HG02943 (cell line): ENCODE measurements around the gene GMNN.

Experiments
- ATAC-seq: cut with Tn5 transposase; IDR thresholded peaks from one replicate; pipeline ENCODE4 v1.9.1; 2021; ENCODE audit warnings: mild to moderate bottlenecking, low read depth, moderate library complexity; ENCODE audit not compliant: unreplicated experiment

Gene GMNN

DNA sequence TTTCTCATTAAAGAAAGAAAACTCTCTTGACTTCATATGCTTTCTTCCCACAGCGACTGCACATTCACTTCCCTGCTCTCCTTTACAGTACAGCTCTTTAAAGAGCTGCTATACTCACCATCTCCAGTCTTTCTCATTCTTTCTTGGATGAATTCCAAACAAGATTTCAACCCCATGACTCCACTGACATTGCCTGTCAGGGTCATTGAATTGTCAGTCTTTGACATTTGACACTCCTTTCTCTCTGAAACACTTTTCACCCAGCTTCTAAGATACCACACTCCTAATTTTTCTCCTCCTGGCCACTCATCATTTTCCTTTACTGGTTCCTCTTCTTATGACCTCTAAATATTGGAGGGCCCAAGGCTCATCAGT lies 24.8 kb downstream of the GMNN start:
- no peak for ATAC-seq

DNA sequence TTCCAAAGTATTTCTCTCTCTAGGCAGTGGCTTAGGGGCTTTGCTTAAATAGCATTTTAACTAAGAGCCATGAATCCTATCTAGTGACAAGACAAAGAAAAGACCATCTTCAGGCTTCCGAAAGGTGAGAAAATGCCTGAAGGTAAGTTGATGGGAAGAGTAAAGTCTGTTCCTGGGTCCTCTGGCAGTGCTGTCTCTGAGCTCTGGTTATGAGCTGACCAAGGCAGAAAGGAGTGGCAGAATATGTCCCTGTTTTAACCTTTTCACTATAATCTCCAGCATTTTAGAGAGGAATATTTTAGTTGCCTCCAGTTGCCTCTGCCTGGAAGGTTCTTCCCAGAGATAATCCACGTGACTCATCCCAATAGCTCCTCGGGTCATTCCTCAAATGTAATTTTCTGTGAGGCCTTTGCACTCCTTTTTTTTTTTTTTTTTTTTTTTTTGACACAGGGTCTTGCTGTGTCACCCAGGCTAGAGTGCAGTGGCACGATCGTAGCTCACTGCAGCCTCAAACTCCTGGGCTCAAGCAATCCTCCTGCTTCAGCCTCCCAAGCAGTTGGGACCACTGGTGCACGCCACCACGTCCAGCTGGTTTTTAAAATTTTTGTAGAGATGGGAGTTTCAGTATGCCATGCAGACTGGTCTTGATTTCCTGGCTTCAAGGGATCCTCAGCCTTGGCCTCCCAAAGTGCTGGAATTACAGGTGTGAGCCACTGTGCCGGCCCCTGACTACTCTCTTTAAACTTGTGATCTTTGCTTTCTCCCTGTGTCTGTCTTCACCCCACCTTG lies 27.7 kb downstream of the GMNN start:
- ATAC-seq, result no peak

DNA sequence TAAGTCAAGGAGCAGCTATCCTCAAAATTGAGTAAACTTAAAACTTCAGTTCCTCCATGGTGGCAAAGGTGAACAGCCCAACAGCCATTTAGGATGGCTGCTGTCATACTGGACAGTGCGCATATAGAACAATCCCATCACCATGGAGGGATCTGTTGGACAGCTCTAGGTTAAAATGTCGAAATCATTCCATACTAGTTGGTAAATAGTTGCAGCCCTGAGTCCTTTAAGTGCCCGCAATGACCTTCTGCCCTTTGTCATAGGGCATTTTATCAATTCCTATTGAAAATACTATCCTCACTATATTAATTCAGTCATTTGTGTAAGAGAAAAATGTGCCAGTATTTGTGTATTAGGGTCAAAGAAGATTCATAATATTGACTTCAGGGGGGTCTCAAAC lies 32.8 kb downstream of the GMNN start:
- ATAC-seq, result no peak

DNA sequence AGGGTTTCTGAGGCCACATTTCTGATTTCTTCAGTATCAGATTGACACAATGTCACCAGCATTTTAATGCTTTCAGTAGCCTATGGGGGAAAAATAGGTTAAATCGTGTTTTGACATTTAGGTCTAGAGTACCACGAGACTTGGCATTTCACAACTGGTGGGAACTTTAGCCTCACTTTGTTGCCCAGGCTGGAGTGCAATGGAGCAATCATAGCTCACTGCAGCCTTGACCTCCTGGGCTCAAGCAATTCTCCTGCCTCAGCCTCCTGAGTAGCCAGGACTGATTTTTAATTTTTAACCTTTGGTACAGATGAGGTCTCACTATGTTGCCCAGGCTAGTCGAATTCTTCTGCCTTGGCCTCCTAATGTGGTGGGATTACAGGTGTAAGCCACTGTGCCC lies 35.0 kb downstream of the GMNN start:
- ATAC-seq, result no peak

DNA sequence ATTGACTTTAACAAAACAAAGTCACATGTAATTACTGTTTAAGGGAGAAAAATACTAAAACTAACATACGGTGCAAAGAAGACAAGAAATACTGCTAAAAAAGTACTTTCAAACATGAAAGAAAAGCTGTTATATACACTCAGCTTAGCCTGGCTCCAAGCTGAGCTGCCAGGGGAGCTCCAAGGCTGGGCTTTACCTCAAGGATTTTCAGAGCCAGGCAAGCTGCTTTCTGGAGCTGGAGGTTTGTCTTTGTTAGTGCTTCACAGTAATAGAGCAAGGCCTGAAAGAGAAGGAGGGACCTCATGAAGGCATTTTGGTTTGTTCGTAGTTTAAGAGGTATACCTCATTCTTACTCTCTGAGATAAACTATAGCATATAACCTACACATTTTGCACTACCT lies 43.6 kb downstream of the GMNN start:
- no peak for ATAC-seq

DNA sequence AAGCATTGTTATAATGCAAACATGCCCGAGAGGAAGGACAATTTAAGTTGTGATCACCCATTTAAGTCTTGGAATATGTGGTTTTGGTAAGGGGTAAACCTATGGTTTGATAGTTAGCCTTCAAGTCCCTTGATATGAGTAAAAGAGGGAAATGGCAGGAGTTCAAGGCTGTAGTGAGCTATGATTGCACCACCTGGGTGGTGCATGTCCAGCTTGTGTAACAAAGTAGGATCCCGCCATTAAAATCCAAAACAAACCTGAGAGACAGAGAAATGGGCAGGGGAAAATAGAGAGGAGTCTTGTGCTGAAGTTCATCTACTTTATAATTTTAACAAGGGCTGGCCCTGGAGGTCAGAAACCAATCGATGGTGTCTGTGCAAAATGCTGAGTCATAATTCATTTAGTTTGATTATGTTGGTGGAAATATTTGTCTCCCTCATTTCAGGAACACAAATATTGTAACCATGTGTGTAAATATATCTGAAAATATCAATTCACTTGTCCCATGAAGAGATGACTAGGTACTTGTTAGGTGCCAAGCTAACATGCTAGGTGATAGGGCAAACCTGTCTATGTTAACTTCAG lies 47.2 kb downstream of the GMNN start:
- no peak for ATAC-seq

DNA sequence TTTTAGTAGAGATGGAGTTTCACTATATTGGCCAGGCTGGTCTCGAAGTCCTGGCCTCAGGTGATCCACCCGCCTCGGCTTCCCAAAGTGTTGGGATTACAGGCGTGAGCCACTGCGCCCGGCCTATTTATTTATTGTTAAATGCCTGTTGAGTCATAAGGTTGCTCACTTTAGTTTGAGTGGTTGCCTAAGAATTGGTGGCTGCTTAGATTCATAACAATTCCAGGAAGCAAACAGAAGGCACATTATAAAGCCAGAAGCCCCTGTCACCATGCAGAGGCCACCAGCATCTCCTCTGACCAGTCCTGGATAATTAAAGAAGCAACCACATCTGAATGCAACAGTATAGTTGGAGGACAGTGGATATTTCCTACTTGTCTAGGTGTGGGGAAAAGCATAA lies 48.0 kb downstream of the GMNN start:
- no peak for ATAC-seq

DNA sequence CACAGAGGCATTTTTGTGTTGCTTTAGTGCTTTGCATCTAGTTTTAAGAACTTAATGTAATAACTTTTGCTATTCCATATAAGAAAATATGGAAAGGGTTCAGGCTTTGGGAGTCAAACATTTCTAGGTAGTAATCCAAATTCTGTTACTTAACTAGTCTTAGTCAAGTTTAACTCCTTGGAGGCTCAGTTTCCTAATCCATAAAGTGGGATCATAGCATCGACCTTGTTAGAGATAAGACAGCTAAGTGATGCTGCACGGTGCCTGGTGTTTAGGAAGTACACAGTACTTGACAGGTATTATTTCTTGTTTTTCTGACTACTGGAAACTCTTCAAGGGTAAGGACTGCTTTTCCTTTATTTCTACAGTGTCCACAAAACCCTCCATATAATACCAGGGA lies 48.4 kb downstream of the GMNN start:
- no peak for ATAC-seq

DNA sequence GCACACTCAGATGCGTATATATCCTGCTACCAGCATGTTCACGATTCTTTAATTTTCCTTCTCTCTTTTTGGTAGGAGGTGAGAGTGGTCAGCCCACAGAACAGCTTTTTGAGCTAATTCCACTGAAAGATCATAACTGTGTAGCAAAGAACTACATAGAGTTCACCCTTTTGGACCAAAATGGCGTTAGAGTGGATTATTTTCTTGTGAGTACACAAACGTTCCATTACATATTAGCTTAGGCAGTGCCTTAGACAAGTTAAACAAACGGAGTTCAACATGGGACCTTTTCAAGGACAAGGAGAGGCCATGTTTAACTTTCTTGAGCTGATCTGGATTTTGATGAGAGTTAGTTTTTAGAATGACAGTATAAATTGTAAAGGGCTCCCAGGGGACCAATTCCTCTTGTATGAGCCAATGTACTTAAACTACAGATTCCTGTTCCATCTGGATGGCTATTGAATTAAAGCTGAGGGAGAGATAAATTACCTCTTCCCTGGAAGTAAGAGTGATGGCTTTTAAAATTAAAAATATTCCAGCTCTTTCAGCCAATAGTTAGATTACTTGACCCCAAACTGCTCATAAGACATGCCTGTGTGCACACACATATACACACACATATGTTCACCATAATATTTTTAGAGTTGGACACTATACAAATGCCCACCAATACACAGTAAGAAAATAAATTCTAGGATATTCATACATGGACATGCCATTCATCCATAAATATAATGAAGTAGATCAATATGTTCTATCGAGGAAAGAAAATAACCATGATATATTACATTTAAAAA lies 49.6 kb downstream of the GMNN start:
- no peak for ATAC-seq

DNA sequence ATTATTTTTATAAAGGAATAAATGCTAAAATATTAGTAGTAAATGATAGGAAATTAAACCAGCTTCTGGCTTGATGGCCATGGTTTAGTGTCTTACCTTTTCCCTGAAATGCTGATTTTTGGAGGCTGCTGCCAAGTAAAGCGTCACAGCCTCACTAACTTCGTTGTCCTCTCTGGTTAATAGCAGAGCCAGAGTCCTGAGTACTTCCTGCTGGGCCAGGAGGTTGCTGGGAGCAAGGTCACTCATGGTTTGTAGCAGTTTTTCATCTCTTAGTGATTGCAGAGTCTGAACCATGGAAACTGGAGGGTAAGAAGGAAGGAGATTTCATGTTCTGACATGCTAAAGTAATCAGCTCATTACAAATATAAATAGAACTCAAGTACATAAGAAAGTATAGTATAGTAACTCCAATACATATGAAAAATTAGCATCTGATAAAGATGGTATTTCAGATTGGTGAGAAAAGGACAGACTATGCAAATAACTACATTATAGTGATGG lies 50.4 kb downstream of the GMNN start:
- ATAC-seq, result no peak

DNA sequence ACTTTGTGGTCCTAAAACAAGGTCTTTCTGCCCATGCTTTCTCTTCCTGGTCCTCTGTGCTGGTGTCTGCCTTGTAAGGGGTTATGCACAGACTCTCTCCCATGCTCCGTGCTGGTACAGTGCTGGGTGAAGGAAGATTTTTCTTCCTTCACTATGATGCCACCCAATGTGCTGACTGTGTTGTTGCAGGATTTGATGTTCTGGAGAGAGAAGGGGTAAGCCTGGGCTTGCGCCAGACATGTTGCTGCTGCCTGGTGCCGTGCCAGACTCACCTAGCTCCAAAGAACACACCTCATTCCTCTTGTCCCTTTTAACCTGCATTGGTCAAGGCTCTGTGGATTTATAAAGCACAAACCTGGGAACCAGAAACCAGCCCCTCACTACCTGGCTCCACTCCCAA lies 52.4 kb downstream of the GMNN start:
- no peak for ATAC-seq

DNA sequence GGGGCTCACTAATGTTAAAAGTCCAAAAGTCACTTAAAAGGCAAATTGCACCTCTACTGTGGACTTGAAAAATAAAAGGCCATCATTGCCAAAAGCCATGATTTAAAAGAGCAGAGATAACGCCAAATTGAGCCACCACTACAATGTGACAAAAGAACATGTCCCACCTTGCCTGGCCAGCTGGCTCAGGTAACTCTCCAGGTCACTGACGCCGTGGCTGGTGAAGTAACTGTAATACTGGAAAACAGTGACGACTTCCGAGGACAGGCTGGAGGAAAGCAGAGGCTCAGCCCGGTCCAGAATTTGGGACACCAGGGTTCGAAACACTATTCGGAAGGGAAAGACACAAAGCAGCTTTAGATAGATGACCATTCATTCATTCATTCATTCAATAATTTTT lies 53.2 kb downstream of the GMNN start:
- ATAC-seq, result no peak

DNA sequence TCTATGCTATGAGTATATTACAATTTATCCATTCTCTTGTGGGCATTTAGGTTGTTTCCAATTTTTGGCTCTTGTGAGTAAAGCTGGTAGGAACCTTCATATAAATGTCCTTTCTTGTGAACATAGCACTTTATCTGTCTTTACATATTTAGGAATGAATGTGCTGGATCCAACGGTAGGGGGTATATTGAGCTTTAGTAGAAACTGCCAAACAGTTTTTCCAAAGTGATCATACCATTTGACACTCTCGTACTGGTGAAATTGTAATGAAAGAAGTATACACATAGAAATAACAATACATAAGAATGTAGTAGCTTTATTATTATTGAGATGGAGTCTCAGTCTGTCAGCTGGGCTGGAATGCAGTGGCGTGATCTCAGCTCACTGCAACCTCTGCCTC lies 54.9 kb downstream of the GMNN start:
- no peak for ATAC-seq

DNA sequence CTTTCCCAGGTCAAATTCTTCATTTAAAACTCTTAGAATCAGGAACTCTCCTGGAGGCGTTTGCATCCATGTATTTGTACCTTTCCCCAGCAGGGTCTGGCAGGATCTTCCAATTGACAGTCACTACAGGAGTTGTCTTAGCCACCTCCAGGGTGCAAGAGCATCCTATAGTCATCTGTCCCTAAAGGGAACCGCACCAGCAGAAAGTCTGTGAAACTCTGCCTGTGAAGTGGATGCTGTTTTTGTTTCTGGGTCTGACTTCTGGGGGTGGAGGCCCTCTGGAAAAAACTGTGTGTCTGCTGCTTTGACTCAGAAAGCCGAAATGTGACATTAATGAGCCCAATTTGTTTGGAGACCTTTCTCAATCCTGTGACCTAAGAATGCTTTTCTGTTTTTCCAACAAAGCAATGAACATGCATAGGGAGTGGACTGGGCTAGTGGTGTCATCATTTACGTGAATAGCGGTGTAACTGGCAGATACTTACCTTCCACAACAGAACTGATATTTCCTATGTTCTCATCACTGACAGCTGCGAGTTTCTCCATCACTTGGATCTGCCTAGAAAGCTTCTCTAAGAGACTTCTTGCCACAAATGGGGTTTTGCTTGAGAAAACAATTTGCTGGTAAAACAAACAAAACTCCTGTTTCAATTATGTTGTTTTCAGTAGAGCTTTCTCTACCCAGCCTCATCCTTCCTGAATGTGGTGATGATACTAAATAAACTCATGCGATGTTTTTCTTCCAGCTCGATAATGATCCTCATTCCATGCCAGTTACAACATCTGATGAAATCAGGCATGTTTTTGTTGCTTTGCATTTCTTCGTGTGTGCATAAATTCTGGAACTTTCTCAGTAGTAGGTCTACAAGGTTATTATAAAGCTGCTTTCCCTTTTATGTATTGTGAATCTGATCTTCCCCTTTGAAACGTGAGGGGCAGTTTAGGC lies 57.3 kb downstream of the GMNN start:
- no peak for ATAC-seq

DNA sequence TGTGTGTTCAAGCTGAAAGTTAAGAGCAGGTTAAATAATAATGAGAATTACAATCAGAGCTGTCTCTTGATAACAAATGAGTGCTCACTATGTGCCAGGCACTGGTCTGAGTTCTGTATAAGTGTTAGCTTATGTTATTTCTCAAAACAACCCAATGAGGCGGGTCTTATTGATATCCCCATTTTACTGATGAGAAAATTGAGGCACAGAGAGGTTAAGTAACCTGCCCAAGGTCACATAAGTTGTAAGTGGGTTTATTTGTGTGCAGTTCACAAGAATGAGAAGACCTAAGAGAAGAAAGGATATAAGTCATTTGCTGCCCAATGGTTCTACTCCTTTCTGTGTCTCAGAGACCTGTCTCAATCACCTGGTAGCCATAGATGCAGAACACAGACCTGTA lies 58.1 kb downstream of the GMNN start:
- ATAC-seq, result no peak

DNA sequence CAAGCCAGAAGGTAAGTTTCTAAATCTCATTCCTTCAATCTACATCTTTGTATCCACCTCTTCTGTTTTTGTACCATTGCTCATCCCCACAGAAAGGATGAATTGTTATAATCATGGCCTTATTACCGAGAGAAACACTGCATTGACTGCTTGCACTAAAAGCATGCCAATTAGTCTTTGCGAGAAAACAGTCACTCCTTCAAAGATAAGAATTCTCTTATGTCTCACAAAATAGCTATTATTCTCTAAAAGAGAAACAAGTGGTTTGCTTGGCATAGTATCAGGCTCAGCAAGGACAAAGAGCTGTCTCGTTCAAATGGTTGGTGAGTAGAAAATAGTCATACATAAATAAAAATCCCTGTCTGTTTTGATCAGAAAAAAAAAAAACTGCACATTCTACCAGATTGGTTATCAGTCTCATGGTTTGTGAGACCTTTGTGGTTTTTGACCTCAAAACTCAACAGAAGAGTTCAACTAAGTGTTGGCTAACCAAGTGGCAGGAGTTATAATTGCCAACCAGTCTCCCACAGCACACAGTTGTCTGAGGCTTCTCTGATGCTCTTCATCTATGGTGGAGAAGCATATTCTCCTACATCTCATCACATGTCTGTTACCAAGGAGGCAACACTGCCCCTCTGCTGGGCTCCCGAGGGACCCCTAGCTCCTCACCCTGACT lies 59.1 kb downstream of the GMNN start:
- no peak for ATAC-seq
